Stimulated activated CD8-positive, alpha-beta memory T cell treated with anti-CD3 and anti-CD28 coated beads, Interleukin-15, amount 100 ng/mL, for 1 hour (primary cell): ENCODE results near the gene GRID1.
"Not testable (repeated sequence)": the region's sequence is repeated elsewhere in the genome, so short reads cannot be mapped to it uniquely, and the experiment has no call there.

Experiments
- DNase-seq: peaks from one replicate; pipeline ENCODE4 v3.0.0-alpha.2; 2020; ENCODE audit warnings: low read depth

Gene GRID1

DNA sequence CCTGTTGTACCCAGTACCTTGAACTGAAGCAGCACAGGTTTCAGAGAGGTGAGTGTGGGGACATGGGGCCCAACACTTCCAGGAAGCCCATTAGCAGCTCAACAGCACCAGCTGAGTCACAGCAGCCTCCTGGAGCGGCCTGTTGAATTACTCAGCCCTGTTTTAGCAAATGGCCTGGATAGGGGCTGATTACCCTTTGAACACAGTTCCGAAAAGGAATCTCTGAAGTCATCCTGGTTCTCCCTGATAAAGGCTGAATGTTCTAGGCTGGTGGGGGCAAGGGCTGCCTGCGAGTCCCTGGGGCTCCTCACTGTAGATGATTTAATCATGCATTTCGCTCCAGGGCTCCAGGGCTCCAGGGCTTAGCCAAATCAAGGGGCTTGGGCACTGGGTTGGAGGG is 287.5 kb downstream of the GRID1 start:
- no peak for DNase-seq

DNA sequence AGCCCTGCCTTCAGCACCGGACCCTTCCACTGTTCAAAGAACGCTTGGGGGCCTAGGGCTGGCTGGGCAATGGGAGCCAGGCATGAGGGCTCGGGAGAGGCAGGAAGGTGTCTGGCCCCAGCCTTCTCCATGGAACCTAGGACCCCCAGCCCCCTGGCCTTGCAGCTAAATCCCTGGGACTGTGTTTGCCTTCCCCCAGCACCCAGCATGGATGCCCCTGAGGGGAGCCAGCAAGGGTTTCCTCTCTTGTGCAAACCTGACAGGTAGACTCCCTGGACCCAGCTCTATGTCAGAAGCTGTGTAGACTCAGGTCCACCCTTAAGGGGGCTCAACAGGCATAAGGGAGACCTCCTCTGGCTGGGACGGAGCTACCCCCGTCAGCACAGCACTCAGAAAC is 288.0 kb downstream of the GRID1 start:
- DNase-seq, result no peak

- no peak for DNase-seq
Observed at GRCh38 chr10:86077871-86078638, 288.5 kb downstream of the GRID1 start.

- DNase-seq, result no peak
Observed at GRCh38 chr10:86077271-86077670, 289.3 kb downstream of the GRID1 start.

GRCh38 chr10:86076497-86076896 is 290.1 kb downstream of the GRID1 start:
- not testable (repeated sequence) for DNase-seq

- DNase-seq, result no peak
Observed at GRCh38 chr10:86075512-86075911, 291.1 kb downstream of the GRID1 start.

DNA sequence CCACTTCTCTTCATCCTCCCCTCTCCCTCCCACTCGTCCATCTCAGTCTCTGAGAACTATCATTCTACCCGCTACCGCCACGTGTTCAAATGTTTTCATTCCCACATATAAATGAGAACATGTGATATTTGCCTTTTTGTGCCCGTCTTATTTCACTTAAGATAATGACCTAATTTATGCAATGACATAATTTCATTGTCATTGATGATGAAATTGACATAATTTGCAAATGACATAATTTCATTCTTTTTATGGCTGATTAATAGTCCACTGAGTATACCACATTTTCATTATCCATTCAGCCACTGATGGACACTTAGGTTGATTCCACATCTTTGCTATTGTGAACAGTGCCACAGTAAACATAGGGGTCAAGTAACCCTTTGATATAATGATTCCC is 292.3 kb downstream of the GRID1 start:
- DNase-seq, result no peak

GRCh38 chr10:86073199-86073977 is 293.2 kb downstream of the GRID1 start:
- DNase-seq, result no peak

- DNase-seq, result no peak
Observed at GRCh38 chr10:86072413-86072812, 294.2 kb downstream of the GRID1 start.

DNA sequence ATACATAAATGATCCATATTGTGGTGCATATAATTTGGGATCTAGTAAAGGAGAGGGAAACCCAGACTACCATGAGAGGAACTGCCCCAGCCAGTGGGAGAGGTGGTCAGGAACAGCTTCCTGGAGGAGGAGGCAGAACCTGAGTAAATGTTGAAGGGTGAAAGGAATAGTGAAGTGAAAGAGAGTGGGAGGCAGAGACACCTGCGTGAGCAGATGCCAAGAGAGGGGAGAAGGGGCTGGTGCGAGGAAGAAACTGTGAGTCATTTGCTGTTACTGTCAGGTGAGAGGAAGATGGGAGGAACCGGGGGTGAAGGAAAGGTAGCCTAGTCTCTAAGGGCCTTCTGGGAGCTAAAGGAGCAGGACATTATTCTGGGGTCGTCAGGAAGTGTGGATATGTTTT is 294.8 kb downstream of the GRID1 start:
- DNase-seq, result no peak

DNA sequence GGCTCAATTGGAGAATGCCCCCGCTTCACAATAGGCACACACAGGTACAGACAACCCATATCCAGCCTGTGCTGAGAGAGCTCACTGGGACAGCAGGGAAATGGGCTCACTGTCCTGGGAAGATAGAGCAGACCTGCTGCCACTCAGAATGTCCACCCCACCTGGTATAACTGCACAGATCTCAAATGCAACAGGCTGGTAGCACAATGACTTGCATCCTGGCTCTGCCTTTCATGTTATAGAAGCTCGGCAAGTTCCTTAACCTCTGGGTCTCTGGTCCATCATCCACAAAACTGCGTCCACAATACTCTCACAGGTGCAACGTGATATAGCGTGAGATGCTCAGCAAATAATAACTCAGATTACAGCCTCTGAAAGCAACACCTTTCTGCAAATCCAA is 295.4 kb downstream of the GRID1 start:
- no peak for DNase-seq

DNA sequence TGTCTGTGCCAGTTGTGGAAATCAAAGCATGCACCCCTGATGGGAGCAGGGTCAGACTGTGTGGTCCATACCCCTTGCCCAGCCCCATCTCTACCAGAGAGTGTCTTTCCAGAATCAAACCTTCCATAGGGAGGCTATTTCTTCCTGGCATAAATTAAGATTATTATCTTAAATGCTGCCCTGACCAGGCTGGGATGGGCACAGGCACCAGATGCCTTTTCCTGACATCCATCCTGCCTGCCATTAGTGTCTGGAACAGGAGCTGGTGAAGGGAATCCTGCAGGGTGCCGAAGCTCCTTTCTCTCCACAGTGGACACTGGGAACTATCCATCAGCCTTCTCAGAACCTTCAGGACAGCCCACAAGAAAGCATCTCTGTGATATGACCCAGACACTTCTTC is 296.3 kb downstream of the GRID1 start:
- DNase-seq, result no peak

GRCh38 chr10:86068231-86069054 is 298.2 kb downstream of the GRID1 start:
- DNase-seq, result no peak

DNA sequence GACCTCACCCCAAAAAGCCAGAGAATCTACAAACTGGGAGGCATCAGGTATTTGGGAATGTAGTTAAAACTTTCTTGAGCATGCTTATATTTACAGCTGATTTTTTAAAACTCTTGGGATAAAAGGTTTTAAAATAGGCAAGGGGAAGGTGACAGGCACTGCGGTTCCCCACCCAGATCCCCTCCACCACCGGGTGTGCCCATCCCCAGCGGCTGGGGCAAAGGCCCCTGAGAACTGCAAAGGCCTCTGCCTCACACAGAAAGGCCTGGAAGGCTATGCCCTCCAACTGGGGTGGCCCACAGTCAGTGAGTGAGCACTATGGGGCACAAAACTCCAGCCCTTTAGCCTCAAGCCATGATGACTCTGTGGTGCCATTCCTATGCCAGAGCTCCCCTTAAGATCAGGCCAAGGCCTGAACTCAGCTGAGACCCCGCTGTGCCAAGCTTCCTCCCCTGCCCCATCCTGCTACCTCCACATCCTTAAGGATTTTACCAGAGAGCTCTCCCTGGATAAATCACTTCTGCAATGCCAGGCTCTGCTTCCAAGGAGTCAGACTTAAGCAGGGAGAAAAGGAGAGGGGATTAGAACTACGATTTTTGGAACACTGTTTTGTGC is 299.1 kb downstream of the GRID1 start:
- DNase-seq, result no peak

- no peak for DNase-seq
Observed at GRCh38 chr10:86066696-86067095, 299.9 kb downstream of the GRID1 start.

- DNase-seq, result no peak
Observed at GRCh38 chr10:86065711-86066251, 300.8 kb downstream of the GRID1 start.

- DNase-seq, result no peak
Observed at GRCh38 chr10:86064931-86065662, 301.5 kb downstream of the GRID1 start.

GRCh38 chr10:86064219-86064618 is 302.4 kb downstream of the GRID1 start:
- no peak for DNase-seq

GRCh38 chr10:86063341-86063740 is 303.3 kb downstream of the GRID1 start:
- DNase-seq, result no peak

GRCh38 chr10:86062647-86063145 is 303.9 kb downstream of the GRID1 start:
- no peak for DNase-seq

DNA sequence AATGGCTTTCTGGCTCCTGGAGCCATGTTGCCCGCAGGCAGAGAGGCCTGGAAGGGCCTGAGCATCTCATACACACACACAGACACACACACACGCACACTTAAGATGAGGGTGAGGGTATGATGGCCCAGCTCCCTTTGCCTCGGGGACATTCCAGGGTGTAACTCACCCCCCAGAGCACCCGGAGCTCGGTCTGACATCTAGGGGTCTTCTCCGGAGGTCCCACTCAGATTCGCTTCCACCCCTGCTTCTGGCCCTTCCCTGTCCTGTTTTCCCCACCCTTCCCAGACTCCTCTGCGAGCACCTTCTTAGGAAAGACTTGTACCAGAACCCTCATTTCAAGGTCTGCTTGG is 304.4 kb downstream of the GRID1 start:
- DNase-seq, result no peak
